DLD1 (cell line): ENCODE data around the gene CD300A.

Experiments used
- in situ Hi-C: cut with HindIII; loops from 2 replicates; pipeline ENCODE4 v1.10.0; 2017; ENCODE audit warnings: low sequenced_read_pairs

Gene CD300A

GRCh38 chr17:74466111-74466827 lies at the start of gene CD300A:
CD300A (plus strand) TSS chr17:74466634; CDS start chr17:74466704, 70 bp downstream.
- in situ Hi-C loops = no loop called here

- in situ Hi-C loops = no loop called here
These were observed 49.0 kb upstream of the CD300A start for GRCh38 chr17:74417178-74418045.

GRCh38 chr17:74419928-74420411 lies 46.5 kb upstream of the CD300A start:
- in situ Hi-C loops = no loop called here

GRCh38 chr17:74424117-74424516 lies 42.3 kb upstream of the CD300A start:
- in situ Hi-C loops = no loop called here

- in situ Hi-C loops = no loop called here
These were observed 41.8 kb upstream of the CD300A start for GRCh38 chr17:74424657-74425056.

- in situ Hi-C loops = no loop called here
These were observed 39.8 kb upstream of the CD300A start for GRCh38 chr17:74426551-74427047.

- in situ Hi-C loops = no loop called here
These were observed 39.2 kb upstream of the CD300A start for GRCh38 chr17:74427048-74427762.

- in situ Hi-C loops = no loop called here
These were observed 38.7 kb upstream of the CD300A start for GRCh38 chr17:74427763-74428153.

- in situ Hi-C loops = no loop called here
These were observed 36.6 kb upstream of the CD300A start for GRCh38 chr17:74429604-74430384.

GRCh38 chr17:74430385-74430705 lies 36.1 kb upstream of the CD300A start:
- in situ Hi-C loops = no loop called here

GRCh38 chr17:74430706-74431567 lies 35.5 kb upstream of the CD300A start:
- in situ Hi-C loops = no loop called here

- in situ Hi-C loops = no loop called here
These were observed 34.6 kb upstream of the CD300A start, which contains the start of gene GPRC5C for GRCh38 chr17:74431568-74432423. GPRC5C (plus strand) TSS chr17:74432088; CDS start chr17:74439777, 7,689 bp downstream.

GRCh38 chr17:74432424-74432690 lies 34.1 kb upstream of the CD300A start:
- in situ Hi-C loops = no loop called here

GRCh38 chr17:74432766-74433391 lies 33.6 kb upstream of the CD300A start:
- in situ Hi-C loops = no loop called here

GRCh38 chr17:74433421-74434121 lies 32.9 kb upstream of the CD300A start:
- in situ Hi-C loops = no loop called here

- in situ Hi-C loops = no loop called here
These were observed 30.6 kb upstream of the CD300A start for GRCh38 chr17:74435775-74436359.

- in situ Hi-C loops = no loop called here
These were observed 28.7 kb upstream of the CD300A start for GRCh38 chr17:74437702-74438101.
